ENCODE results near the gene CLMN.

The CLMN gene

GRCh38 chr14:95340201-95340697, 20.5 kb upstream of the CLMN start:
- DNase-seq: no peak

- no peak for DNase-seq
Measured at GRCh38 chr14:95339301-95339865, 19.7 kb upstream of the CLMN start.

GRCh38 chr14:95338436-95338835, 18.7 kb upstream of the CLMN start:
- no peak for DNase-seq

GRCh38 chr14:95337041-95337595, 17.4 kb upstream of the CLMN start:
- no peak for DNase-seq

GRCh38 chr14:95336192-95336760, 16.6 kb upstream of the CLMN start:
- DNase-seq: no peak

- DNase-seq: no peak
Measured at GRCh38 chr14:95335071-95335470, 15.4 kb upstream of the CLMN start.

- no peak for DNase-seq
Measured at GRCh38 chr14:95334044-95334443, 14.3 kb upstream of the CLMN start.

GRCh38 chr14:95332641-95333040, 12.9 kb upstream of the CLMN start:
- DNase-seq: no peak

GRCh38 chr14:95331708-95332408, 12.2 kb upstream of the CLMN start:
- no peak for DNase-seq

GRCh38 chr14:95330591-95331370, 11.1 kb upstream of the CLMN start:
- DNase-seq: no peak

GRCh38 chr14:95329941-95330340, 10.2 kb upstream of the CLMN start:
- no peak for DNase-seq

- no peak for DNase-seq
Measured at GRCh38 chr14:95328729-95329503, 9.2 kb upstream of the CLMN start.

- DNase-seq: no peak
Measured at GRCh38 chr14:95327558-95328374, 8.1 kb upstream of the CLMN start.

GRCh38 chr14:95326987-95327386, 7.3 kb upstream of the CLMN start:
- no peak for DNase-seq

GRCh38 chr14:95323917-95324316, 4.2 kb upstream of the CLMN start:
- no peak for DNase-seq

GRCh38 chr14:95323361-95323760, 3.7 kb upstream of the CLMN start:
- no peak for DNase-seq

- no peak for DNase-seq
Measured at GRCh38 chr14:95322651-95323050, 2.9 kb upstream of the CLMN start.

GRCh38 chr14:95321693-95322455, 2.2 kb upstream of the CLMN start:
- DNase-seq: no peak

GRCh38 chr14:95320955-95321600, 1.4 kb upstream of the CLMN start:
- DNase-seq: no peak
